ENCODE results near the gene ERCC6L. TPM values are rescaled to one million over a fixed set of nuclear protein-coding genes. Genes with fewer than 3 reads are reported as not detected.

The ERCC6L gene, protein sequence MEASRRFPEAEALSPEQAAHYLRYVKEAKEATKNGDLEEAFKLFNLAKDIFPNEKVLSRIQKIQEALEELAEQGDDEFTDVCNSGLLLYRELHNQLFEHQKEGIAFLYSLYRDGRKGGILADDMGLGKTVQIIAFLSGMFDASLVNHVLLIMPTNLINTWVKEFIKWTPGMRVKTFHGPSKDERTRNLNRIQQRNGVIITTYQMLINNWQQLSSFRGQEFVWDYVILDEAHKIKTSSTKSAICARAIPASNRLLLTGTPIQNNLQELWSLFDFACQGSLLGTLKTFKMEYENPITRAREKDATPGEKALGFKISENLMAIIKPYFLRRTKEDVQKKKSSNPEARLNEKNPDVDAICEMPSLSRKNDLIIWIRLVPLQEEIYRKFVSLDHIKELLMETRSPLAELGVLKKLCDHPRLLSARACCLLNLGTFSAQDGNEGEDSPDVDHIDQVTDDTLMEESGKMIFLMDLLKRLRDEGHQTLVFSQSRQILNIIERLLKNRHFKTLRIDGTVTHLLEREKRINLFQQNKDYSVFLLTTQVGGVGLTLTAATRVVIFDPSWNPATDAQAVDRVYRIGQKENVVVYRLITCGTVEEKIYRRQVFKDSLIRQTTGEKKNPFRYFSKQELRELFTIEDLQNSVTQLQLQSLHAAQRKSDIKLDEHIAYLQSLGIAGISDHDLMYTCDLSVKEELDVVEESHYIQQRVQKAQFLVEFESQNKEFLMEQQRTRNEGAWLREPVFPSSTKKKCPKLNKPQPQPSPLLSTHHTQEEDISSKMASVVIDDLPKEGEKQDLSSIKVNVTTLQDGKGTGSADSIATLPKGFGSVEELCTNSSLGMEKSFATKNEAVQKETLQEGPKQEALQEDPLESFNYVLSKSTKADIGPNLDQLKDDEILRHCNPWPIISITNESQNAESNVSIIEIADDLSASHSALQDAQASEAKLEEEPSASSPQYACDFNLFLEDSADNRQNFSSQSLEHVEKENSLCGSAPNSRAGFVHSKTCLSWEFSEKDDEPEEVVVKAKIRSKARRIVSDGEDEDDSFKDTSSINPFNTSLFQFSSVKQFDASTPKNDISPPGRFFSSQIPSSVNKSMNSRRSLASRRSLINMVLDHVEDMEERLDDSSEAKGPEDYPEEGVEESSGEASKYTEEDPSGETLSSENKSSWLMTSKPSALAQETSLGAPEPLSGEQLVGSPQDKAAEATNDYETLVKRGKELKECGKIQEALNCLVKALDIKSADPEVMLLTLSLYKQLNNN
- 5.8 and 6.9 TPM in 2 replicates for total RNA-seq

GRCh38 chrX:72238721-72239475 is at the start of gene ERCC6L:
TSS of gene ERCC6L (minus strand) at chrX:72239027. CDS start at chrX:72238911, 116 bp downstream.

GRCh38 chrX:72181178-72182125 is 57.4 kb downstream of the ERCC6L start, which contains the start of gene PIN4:
TSS of gene PIN4 (plus strand) at chrX:72181757. CDS start at chrX:72181786, 29 bp downstream.

Other genes starting within 250 kb of the ERCC6L start
- 0.09 and 0.28 TPM in 2 replicates for gene RTL5, start 107.1 kb downstream of the ERCC6L start, total RNA-seq
- 7.1 and 11.6 TPM in 2 replicates for gene PIN4, start 57.3 kb downstream of the ERCC6L start, total RNA-seq
- gene RPS4X, start 38.2 kb upstream of the ERCC6L start, total RNA-seq = 1,068 and 1,290 TPM in 2 replicates
- gene CITED1, start 66.9 kb upstream of the ERCC6L start, total RNA-seq = 0.28 and 0.33 TPM in 2 replicates

Data from airway epithelial cell (primary cell).